SK-N-SH (cell line): ENCODE results near the gene CKMT2.
"Not testable (repeated sequence)": the region's sequence is repeated elsewhere in the genome, so short reads cannot be mapped to it uniquely, and the experiment has no call there.

Source experiments
- EP300 ChIP-seq, 2 experiments: IDR thresholded peaks; 2 replicates each; pipeline versions ENCODE4 v1.4.0 to v1.6.1; 2012; ENCODE audit warnings: borderline replicate concordance in 1 of 2, low read depth in 1 of 2, low read length in 1 of 2
- TAF1 ChIP-seq: IDR thresholded peaks from 2 replicates; pipeline ENCODE4 v1.6.1; 2012; ENCODE audit warnings: low read depth, mild to moderate bottlenecking, low read length, moderate library complexity, borderline replicate concordance
- TF ChIP-seq, protein P1 (sequence below): fragments of 200-600 bp; sonication (generic); IDR thresholded peaks from 2 replicates; pipeline ENCODE4 v1.6.1; 2017; ENCODE audit warnings: antibody characterized with exemption, mild to moderate bottlenecking, moderate library complexity
- TF ChIP-seq, protein P2 (sequence below): IDR thresholded peaks from 2 replicates; pipeline ENCODE4 v1.6.1; 2012; ENCODE audit warnings: mild to moderate bottlenecking, low read depth, low read length, moderate library complexity

- TF ChIP-seq, protein P1, sequence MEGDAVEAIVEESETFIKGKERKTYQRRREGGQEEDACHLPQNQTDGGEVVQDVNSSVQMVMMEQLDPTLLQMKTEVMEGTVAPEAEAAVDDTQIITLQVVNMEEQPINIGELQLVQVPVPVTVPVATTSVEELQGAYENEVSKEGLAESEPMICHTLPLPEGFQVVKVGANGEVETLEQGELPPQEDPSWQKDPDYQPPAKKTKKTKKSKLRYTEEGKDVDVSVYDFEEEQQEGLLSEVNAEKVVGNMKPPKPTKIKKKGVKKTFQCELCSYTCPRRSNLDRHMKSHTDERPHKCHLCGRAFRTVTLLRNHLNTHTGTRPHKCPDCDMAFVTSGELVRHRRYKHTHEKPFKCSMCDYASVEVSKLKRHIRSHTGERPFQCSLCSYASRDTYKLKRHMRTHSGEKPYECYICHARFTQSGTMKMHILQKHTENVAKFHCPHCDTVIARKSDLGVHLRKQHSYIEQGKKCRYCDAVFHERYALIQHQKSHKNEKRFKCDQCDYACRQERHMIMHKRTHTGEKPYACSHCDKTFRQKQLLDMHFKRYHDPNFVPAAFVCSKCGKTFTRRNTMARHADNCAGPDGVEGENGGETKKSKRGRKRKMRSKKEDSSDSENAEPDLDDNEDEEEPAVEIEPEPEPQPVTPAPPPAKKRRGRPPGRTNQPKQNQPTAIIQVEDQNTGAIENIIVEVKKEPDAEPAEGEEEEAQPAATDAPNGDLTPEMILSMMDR = not testable (repeated sequence)
- not testable (repeated sequence) for TF ChIP-seq TAF1; EP300 (IDR thresholded peaks at IDR 0.05; ENCODE audit: borderline replicate concordance in 1 of 2, low read depth in 1 of 2, low read length in 1 of 2)
- TF ChIP-seq, protein P2, sequence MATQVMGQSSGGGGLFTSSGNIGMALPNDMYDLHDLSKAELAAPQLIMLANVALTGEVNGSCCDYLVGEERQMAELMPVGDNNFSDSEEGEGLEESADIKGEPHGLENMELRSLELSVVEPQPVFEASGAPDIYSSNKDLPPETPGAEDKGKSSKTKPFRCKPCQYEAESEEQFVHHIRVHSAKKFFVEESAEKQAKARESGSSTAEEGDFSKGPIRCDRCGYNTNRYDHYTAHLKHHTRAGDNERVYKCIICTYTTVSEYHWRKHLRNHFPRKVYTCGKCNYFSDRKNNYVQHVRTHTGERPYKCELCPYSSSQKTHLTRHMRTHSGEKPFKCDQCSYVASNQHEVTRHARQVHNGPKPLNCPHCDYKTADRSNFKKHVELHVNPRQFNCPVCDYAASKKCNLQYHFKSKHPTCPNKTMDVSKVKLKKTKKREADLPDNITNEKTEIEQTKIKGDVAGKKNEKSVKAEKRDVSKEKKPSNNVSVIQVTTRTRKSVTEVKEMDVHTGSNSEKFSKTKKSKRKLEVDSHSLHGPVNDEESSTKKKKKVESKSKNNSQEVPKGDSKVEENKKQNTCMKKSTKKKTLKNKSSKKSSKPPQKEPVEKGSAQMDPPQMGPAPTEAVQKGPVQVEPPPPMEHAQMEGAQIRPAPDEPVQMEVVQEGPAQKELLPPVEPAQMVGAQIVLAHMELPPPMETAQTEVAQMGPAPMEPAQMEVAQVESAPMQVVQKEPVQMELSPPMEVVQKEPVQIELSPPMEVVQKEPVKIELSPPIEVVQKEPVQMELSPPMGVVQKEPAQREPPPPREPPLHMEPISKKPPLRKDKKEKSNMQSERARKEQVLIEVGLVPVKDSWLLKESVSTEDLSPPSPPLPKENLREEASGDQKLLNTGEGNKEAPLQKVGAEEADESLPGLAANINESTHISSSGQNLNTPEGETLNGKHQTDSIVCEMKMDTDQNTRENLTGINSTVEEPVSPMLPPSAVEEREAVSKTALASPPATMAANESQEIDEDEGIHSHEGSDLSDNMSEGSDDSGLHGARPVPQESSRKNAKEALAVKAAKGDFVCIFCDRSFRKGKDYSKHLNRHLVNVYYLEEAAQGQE = not testable (repeated sequence)
Measured at GRCh38 chr5:81270394-81271027, 37.4 kb downstream of the CKMT2 start.
